GM21360 (cell line): ENCODE measurements around the gene ISLR2.
"Not testable (repeated sequence)": the region's sequence is repeated elsewhere in the genome, so short reads cannot be mapped to it uniquely, and the experiment has no call there.

Source experiments
- ATAC-seq: cut with Tn5 transposase; IDR thresholded peaks from one replicate; pipeline ENCODE4 v1.9.1; 2021; ENCODE audit warnings: mild to moderate bottlenecking, moderate library complexity; ENCODE audit not compliant: unreplicated experiment

ISLR2 gene

GRCh38 chr15:74155766-74156417 is 25.5 kb downstream of the ISLR2 start:
- ATAC-seq, result no peak

GRCh38 chr15:74156678-74157411 is 26.5 kb downstream of the ISLR2 start:
- no peak for ATAC-seq

DNA sequence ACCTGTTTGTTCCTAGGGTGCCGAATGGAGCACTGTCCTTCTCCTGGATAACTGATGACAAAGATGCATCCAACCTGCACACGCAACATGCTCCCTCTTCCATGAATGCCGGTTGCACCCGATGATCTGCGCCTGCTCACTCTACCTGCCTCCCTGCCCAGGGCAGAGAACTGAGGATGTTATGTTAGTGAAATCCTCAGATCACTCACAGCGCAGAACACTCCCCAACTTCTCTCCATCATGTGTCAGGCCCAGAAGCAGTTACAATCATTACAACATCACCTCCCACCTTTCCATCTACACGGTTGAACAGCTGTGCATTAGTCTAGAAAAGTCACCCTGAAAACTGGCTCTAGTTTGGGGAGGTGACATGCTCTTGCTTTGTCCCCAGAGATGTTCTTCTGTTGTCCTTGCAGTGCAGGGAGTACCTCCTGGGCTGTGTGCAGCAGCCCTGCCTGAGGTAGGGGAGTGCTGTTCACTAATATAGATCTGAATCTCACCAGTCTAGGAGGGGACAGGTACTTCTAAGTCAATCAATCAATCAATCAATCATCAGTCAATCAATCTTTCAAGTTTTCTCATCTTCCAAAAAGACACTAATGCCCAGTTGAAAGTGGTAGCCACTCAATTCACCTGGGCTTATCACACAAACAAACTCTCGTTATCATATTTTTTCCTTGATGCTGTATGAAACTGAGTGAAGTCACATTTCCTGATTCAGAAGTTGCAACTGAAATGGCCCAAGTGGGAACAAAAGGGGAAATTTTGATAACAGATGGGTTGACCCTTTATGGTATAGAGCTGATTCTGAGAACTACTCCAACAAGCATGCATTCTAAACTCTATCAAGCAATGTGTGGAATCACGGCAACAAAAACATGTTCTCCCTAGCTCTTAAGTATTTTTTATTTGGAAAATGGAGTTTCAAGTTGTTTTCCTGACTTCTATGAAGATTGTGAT is 27.8 kb downstream of the ISLR2 start:
- no peak for ATAC-seq

GRCh38 chr15:74158855-74159650 is 28.7 kb downstream of the ISLR2 start:
- ATAC-seq, result peak; percentile 68

GRCh38 chr15:74159773-74160172 is 29.4 kb downstream of the ISLR2 start:
- no peak for ATAC-seq

DNA sequence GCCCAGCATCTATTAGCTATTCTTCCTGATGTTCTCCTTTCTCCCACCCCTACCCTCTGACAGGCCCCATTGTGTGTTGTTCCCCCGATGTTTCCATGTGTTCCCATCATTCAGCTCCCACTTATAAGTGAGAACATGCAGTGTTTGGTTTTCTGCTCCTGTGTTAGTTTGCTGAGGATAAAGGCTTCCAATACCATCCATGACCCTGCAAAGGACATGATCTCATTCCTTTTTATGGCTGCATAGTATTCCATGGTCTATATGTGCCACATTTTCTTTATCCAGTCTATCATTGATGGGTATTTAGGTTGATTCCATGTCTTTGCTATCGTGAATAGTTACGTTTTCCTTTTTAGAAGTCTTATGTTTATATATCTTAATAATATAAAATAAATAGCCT is 30.0 kb downstream of the ISLR2 start:
- ATAC-seq, result not testable (repeated sequence)

DNA sequence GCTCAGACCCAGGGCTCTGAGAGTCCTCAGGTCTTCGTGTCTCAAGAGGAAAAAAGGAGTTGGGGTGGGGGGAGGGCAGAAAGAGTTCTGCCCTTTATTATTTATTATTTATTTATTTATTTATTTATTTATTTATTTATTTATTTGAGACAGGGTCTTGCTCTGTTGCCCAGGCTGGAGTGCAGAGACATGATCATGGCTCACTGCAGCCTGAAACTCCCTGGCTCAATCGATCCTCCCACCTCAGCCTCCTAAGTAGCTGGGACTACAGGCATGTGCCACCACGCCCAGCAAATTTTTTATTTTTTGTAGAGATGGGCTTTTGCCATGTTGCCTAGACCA is 31.8 kb downstream of the ISLR2 start:
- not testable (repeated sequence) for ATAC-seq

DNA sequence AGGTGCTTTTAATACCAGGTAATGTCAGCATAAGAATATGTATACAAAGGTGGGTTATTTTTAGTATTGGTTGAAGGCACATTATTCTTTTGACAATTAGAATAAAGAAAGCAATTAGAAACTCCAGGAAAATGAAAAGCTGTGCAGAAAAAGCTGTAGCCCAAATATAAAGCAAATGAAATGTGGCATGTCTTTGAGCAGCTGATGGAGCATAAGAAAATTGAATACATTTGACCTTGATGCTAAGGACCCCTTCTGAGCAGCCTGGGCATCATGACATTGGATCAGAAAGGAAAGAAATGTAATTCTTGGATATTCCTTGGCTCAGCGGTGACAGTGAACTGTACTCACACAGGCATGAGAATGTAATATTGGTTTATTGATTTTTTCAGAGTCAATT is 35.1 kb downstream of the ISLR2 start:
- no peak for ATAC-seq

- ATAC-seq, result no peak
These were observed 37.5 kb downstream of the ISLR2 start for GRCh38 chr15:74167891-74168331.

GRCh38 chr15:74168711-74169126 is 38.3 kb downstream of the ISLR2 start:
- no peak for ATAC-seq

DNA sequence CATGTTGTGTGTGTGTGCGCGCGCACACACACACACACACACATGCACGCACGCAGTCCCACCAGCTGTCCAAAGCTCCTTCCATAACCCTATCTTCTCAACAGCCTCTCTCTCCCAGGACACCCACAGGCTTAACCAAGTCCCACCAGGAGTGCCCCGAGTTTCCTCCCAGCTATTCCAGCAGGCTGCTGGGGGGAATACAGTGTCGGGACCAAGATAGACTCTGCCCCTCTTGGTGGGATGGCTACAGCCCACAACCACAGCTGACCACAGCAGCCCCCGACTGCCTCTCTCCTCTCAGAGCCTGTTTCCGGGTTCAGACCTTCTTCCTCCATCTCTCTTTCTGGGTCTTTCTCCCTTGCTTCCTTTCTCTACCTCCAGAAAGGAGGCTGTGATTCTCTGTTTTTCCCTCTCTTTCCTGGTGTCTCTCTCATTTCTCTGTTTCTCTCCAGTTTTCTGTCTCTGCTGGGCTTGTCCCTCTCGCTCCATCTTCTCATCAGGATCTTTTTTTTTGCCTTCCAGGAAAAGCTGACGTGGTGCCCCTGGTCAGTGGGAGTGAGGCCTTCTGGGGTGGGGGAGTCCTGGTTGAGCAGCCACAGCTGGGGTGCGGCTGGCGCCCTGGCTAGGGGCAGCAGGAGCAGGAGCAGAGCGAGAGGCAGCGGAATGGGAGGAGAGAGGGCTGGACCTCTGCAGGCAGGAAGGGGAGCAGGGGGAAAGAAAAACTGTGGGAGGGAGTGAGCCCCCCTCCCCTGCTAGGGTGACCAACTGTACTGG is 39.9 kb downstream of the ISLR2 start:
- ATAC-seq, result no peak

DNA sequence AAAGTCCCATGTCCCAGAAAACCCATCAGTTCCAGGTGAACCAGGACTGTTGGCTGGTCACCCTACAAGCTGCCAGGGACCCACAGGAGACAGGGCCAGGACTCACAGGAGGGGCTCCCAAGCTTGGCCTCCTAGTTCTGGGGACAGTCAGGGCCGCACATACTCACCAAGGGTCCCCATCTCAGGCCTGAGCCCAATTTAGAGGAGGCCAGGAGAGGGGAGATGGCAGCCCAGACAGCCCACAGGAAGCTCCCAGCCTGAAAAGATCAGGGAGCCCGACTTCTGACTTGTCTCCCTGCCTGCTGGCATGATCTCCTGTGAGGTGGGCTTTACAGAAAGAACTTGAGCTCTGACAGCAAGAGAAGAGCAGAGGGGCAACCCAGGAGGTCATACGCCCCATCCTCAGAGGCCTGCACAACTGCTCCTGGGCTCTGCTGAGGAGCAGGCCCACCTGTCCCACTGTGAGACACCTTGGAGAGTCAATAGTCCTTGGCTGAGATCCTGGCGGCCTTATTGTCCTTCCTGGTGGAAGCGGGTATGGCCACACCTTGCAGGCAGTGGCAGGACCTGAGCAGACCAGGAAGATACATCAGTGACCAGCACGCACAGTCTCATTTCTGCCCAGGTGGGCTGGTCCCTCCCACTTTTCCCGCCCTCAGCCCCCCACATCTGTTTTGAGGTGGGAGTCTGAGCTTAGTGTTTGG is 40.6 kb downstream of the ISLR2 start:
- ATAC-seq, result no peak

DNA sequence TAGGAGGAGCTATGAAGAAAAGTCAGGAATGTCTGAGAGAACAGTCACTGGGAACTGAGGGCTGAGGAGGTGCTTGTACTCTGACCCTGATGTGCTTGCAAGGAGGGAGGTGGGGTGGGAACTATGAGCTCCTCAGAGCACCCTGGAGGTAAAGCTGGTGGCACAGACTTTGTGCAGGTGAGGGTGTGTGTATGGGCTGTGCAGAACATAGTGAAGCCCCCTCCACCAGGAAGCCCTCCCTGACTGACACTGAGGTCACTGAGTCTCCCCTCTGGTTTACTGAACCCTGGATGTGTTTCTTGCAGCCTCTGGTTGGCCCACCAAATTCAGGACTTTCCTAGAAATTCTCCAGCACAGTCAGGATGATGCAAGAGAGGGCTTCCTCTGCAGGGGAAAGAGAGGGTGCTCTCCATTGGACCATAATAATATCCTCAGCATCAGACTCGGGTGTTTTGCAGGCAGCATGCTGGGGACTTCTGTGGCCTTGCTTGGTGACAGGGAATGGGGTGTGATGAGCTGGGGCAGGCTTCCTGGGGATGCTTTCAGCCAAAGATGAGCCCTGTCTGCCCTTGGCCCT is 41.7 kb downstream of the ISLR2 start:
- no peak for ATAC-seq

DNA sequence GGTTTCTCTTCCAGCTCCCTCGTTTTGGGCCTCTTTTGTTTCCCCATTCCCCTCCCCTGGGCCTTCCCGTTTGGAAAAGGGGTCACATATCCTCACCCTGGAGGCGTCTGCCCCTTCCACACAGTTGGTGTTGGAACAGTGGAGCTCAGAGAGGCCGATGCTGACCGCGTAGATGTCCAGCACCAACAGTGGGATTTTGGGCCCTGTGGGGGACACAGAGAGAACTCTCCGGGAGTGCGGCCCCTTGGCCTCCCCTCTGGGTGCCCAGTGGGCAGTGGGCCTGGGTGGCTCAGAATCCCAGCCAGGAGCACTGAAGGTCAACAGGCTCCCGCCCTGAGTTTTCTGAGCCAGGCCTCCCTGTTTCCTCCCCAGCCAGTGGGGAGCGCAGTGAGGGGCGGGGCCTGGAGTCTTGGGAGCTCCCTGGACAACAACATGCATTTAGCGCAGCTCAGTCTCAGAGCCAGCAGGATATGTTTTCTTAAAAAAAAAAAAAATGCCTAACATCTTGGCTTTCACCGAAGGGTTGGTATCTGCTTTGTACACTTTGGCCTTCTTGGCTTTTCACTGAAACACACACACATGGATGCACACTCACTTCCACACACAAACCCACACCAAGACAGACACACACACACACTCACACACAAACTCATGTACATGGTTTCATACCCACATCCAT is 42.5 kb downstream of the ISLR2 start:
- ATAC-seq, result no peak

- no peak for ATAC-seq
These were observed 43.2 kb downstream of the ISLR2 start, which contains the start of gene ISLR for GRCh38 chr15:74173380-74174218. TSS of gene ISLR (plus strand) at chr15:74173710. CDS start at chr15:74174859, 1,149 bp downstream.

DNA sequence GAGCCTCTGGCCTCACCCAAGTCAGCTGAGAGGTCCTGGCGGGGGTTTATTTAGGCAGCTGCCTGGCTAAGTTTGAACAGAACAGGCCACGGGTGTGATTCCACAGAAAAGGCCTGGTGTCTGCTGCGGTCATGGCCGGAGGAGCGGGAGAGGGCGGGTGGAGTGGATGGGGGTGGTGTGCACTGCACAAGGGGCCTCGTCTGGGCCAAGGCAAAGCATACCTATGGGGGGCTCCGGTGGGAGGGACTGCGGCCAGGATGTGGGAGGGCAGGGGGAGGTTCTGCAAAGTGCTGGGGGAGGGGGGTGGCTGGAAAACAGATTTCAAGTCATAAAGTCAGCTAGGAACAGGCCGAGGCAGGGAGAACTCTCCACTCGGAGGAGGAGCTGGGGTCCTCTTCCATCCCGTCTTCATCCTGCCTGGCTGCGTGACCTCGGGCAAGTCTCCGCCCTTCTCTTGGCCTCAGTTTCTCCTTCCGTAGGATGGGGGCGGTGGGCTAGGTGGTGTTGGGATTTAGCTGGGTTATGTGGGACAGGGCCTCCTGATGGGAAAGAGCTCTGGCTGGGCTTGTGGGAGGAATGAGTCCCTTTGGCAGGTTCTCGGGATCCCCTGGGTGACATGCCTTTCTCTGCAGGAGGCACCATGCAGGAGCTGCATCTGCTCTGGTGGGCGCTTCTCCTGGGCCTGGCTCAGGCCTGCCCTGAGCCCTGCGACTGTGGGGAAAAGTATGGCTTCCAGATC is 44.0 kb downstream of the ISLR2 start:
- no peak for ATAC-seq

DNA sequence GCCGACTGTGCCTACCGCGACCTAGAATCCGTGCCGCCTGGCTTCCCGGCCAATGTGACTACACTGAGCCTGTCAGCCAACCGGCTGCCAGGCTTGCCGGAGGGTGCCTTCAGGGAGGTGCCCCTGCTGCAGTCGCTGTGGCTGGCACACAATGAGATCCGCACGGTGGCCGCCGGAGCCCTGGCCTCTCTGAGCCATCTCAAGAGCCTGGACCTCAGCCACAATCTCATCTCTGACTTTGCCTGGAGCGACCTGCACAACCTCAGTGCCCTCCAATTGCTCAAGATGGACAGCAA is 44.5 kb downstream of the ISLR2 start:
- no peak for ATAC-seq
